GM20000 (cell line): ENCODE data around the gene NUSAP1.
"Not testable (repeated sequence)": the region's sequence is repeated elsewhere in the genome, so short reads cannot be mapped to it uniquely, and the experiment has no call there.

Source experiments
- DNase-seq: peaks from one replicate; pipeline ENCODE4 v3.0.0; 2012; ENCODE audit warnings: low spot score
- TF ChIP-seq, protein P1 (sequence below): IDR thresholded peaks from 2 replicates; pipeline ENCODE4 v1.5.1; 2012; ENCODE audit warnings: mild to moderate bottlenecking, control low read depth; ENCODE audit errors: extremely low read depth, missing control alignments

Gene NUSAP1

GRCh38 chr15:41367418-41367817 is 34.7 kb downstream of the NUSAP1 start:
- TF ChIP-seq, protein P1, sequence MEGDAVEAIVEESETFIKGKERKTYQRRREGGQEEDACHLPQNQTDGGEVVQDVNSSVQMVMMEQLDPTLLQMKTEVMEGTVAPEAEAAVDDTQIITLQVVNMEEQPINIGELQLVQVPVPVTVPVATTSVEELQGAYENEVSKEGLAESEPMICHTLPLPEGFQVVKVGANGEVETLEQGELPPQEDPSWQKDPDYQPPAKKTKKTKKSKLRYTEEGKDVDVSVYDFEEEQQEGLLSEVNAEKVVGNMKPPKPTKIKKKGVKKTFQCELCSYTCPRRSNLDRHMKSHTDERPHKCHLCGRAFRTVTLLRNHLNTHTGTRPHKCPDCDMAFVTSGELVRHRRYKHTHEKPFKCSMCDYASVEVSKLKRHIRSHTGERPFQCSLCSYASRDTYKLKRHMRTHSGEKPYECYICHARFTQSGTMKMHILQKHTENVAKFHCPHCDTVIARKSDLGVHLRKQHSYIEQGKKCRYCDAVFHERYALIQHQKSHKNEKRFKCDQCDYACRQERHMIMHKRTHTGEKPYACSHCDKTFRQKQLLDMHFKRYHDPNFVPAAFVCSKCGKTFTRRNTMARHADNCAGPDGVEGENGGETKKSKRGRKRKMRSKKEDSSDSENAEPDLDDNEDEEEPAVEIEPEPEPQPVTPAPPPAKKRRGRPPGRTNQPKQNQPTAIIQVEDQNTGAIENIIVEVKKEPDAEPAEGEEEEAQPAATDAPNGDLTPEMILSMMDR, result no peak
- no peak for DNase-seq

GRCh38 chr15:41377978-41378377 is 45.3 kb downstream of the NUSAP1 start:
- TF ChIP-seq, protein P1, result no peak
- DNase-seq, result no peak

- DNase-seq, result not testable (repeated sequence)
These were observed 51.5 kb downstream of the NUSAP1 start for GRCh38 chr15:41383974-41384749.

- TF ChIP-seq, protein P1, result no peak
- DNase-seq, result no peak
These were observed 55.0 kb downstream of the NUSAP1 start for GRCh38 chr15:41387646-41388045.

DNA sequence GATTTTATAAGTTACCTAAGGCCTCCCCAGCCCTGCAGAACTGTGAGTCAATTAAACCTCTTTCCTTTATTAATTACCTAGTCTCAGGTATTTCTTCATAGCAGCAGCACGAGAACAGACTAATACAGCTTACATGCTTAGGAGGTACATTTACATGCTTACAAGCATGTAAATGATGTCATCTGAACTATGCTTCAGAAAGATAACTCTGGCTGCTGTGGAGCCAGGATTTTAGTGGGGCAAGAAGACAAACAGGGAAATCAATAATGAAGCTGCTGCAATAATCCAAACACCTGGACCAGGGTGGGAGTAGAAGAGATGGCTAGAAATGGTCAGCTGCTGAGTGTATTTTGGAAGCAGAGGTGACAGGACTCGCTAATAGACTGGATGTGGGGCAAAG is 60.0 kb downstream of the NUSAP1 start:
- TF ChIP-seq, protein P1, result no peak
- DNase-seq, result no peak

- no peak for DNase-seq
- TF ChIP-seq, protein P1, result no peak
These were observed 62.2 kb downstream of the NUSAP1 start for GRCh38 chr15:41394924-41395323.

DNA sequence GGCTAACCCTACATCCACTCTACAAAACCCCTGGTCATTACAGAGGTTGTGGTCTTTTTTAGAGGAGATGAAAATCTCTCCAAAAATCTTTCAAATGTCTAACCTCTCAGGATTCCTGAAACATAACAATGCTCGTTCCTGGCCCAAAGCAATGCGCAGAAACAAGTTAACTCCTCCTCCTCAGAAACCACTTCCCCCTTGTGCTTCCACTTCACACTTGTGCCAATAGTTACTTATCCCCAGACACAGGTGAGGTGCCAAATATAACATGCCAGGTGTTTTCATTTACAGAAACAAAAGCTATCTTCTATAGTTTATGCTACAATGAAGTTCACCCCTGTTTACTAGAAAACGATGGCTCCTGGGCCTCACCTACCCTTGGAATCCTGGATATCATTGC is 63.4 kb downstream of the NUSAP1 start:
- TF ChIP-seq, protein P1, result no peak
- no peak for DNase-seq

DNA sequence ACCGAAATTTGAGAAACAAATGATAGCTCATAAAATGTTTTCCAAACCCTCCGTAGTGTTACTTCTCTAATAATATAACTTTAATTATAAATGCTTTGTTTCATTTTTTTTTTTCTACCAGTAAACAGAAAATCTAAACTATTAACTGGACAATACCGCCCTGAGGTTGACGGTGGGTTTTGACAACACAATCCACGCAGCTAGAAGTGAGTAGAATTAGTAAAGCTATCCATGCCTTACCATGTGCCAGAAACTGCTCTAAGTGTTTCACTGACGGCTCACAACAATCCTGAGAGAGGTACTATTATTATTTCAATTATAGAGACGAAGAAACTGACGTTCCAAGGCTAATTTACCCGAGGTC is 69.2 kb downstream of the NUSAP1 start:
- TF ChIP-seq, protein P1, result no peak

More for the DNA sequence above, 69.2 kb downstream of the NUSAP1 start:
- DNase-seq, result no peak
